Measurements from ENCODE around the gene UNC13D. TPM values are rescaled to one million over a fixed set of nuclear protein-coding genes. Genes with fewer than 3 reads are reported as not detected.

Gene UNC13D
- total RNA-seq, 1 experiment from 2014 or later: 20.2 TPM

DNA sequence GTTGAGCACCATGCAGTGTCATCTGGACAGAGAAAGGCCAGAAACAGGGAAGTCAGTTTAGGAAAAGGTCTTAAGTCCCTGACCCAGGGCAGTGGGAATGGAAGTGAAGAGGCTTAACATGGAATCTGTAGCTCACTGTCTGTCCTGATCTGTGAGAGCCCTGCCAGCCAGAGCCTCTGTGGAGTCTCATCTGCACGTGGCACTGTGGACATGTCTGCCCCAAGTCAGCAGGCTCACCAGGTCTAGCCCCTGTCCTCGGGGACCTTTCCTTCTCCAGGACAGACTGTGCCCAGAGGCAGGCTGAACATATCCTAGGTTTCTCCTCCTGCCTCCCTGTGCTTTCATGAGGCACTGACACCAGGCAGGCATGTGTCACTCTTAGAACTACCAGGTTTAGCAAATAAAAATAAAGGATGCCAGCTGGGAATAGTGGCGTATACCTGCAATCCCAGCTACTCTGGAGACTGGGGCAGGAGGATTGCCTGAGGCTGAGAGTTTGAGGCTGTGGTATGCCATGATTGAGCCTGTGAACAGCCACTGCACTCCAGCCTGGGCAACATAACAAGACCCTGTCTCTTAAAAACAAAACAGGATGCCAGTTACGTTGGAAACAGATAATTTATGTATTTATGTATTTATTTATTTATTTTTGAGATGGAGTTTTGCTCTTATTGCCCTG lies 37.2 kb downstream of the UNC13D start:
- intact Hi-C loops (cut with micrococcal nuclease): no loop called here
- Histone ChIP-seq H4K20me1 (ENCODE audit: insufficient read depth) (no peaks in the 10 kb centered on the region), H3K27me3 (ENCODE audit: insufficient read depth, low read length) (no peaks in the 10 kb centered on the region), H3K79me2 (ENCODE audit: insufficient read depth, low read length) (peaks cover 7% of the 10 kb centered on the region), H3K36me3 (ENCODE audit: control insufficient read depth in 1 of 2, insufficient read depth in 2 of 2, low read length in 2 of 2) (peaks cover 2 to 4% of the 10 kb centered on the region in 2 experiments; a peak in 2 of 4 replicates), H3K4me2 (ENCODE audit: low read length) (no peak overlapping the region), H2AFZ (ENCODE audit: low read depth, low read length, poor library complexity, severe bottlenecking) (no peak overlapping the region), H3K4me1 (ENCODE audit: control insufficient read depth in 1 of 2, insufficient read depth in 2 of 2, low read length in 2 of 2) (no peaks in the 10 kb centered on the region), H3K9ac (ENCODE audit: low read length) (no peak overlapping the region), H3K9me3 (ENCODE audit: control insufficient read depth in 1 of 2, insufficient read depth in 1 of 2, low read depth in 1 of 2, low read length in 2 of 2) (no peaks in the 10 kb centered on the region), H3K9me2 (ENCODE audit: insufficient read depth) (no peaks in the 10 kb centered on the region), H3K4me3 (replicated peaks in 1 of 2; ENCODE audit: low read depth in 1 of 2, low read length in 2 of 2) (no peak overlapping the region), H3K27ac (ENCODE audit: low read depth, low read length) (no peak overlapping the region)
- no peak for TF ChIP-seq SP1 (IDR thresholded peaks at IDR 0.05; ENCODE audit: low read depth)
- no peak for TF ChIP-seq ZFX (IDR thresholded peaks at IDR 0.05)
- TF ChIP-seq CBX3 (IDR thresholded peaks at IDR 0.05; ENCODE audit: low read depth): no peak
- TF ChIP-seq, protein P1, sequence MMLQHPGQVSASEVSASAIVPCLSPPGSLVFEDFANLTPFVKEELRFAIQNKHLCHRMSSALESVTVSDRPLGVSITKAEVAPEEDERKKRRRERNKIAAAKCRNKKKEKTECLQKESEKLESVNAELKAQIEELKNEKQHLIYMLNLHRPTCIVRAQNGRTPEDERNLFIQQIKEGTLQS (IDR thresholded peaks at IDR 0.05): no peak
- TF ChIP-seq, protein P2, sequence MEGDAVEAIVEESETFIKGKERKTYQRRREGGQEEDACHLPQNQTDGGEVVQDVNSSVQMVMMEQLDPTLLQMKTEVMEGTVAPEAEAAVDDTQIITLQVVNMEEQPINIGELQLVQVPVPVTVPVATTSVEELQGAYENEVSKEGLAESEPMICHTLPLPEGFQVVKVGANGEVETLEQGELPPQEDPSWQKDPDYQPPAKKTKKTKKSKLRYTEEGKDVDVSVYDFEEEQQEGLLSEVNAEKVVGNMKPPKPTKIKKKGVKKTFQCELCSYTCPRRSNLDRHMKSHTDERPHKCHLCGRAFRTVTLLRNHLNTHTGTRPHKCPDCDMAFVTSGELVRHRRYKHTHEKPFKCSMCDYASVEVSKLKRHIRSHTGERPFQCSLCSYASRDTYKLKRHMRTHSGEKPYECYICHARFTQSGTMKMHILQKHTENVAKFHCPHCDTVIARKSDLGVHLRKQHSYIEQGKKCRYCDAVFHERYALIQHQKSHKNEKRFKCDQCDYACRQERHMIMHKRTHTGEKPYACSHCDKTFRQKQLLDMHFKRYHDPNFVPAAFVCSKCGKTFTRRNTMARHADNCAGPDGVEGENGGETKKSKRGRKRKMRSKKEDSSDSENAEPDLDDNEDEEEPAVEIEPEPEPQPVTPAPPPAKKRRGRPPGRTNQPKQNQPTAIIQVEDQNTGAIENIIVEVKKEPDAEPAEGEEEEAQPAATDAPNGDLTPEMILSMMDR (IDR thresholded peaks at IDR 0.05 in 2 of 3, conservative IDR thresholded peaks at IDR 0.05 in 1 of 3; ENCODE audit: borderline replicate concordance in 1 of 3, insufficient read depth in 1 of 3, low read depth in 2 of 3, low read length in 2 of 3): no peak
- no peak for TF ChIP-seq FOSL1 (IDR thresholded peaks at IDR 0.05; ENCODE audit: low read depth)
- TF ChIP-seq ZNF274 (IDR thresholded peaks at IDR 0.05; ENCODE audit: low read depth, low read length): no peak
- no peak for TF ChIP-seq MAX (IDR thresholded peaks at IDR 0.05)
- ChIA-PET POLR2A (interaction anchor here (0.7 to 1.2 kb wide), 3 partner anchors 27 to 66 kb away, joined by 4 to 6 read pairs (median 4); a partner anchor contains a TSS), CTCF (no interaction called here), RAD21 (ENCODE audit: low non-redundant PET in 1 of 2, low total read pairs in 2 of 2, uncharacterized antibody in 2 of 2, unreplicated experiment in 2 of 2) (no interaction called here)
- no peak for ATAC-seq
- no TSS peak for BruUV-seq (replicated peaks)
- no peak for DNase-seq (ENCODE audit: low read depth, low spot score)
